Transverse colon (tissue), 4 donors: ENCODE measurements around the gene SULT1A1. TPM values are rescaled to one million over a fixed set of nuclear protein-coding genes. Genes with fewer than 3 reads are reported as not detected.
"Not testable (repeated sequence)": the region's sequence is repeated elsewhere in the genome, so short reads cannot be mapped to it uniquely, and the experiment has no call there.

Experiments used
- DNase-seq: peaks from one replicate; pipeline ENCODE4 v3.0.0-alpha.2; 2019
- H3K27ac ChIP-seq, 4 donors: fragments of 200-600 bp; sonication (generic); 2 replicates each; pipeline ENCODE4 v1.5.1; 2016 to 2018; ENCODE audit warnings: inconsistent platforms in 4 of 4
- H3K27me3 ChIP-seq: fragments of 200-600 bp; sonication (generic); 2 replicates; pipeline ENCODE4 v1.5.1; 2017; ENCODE audit warnings: inconsistent platforms
- H3K36me3 ChIP-seq, 4 donors: fragments of 200-600 bp; sonication (generic); 2 replicates each; pipeline ENCODE4 v1.5.1; 2017 to 2019; ENCODE audit warnings: inconsistent platforms in 4 of 4
- H3K4me1 ChIP-seq, 4 donors: fragments of 200-600 bp; sonication (generic); 2 replicates each; pipeline ENCODE4 v1.5.1; 2017 to 2020; ENCODE audit warnings: inconsistent platforms in 4 of 4
- H3K4me3 ChIP-seq, 4 donors: fragments of 200-600 bp; sonication (generic); 1 replicate in 1 of 4; 2 replicates in 3 of 4; pipeline versions ENCODE4 v1.5.1 to v1.6.1; 2017 to 2019; ENCODE audit warnings: inconsistent platforms in 4 of 4
- H3K9me3 ChIP-seq, 2 donors: fragments of 200-600 bp; sonication (generic); 2 replicates each; pipeline ENCODE4 v1.5.1; 2017 to 2019; ENCODE audit warnings: inconsistent platforms in 2 of 2
- POLR2A ChIP-seq: fragments of 450-650 bp; IDR thresholded peaks from one replicate; pipeline ENCODE4 v1.6.1; 2016; ENCODE audit warnings: antibody characterized with exemption, mild to moderate bottlenecking, moderate library complexity
- POLR2AphosphoS5 ChIP-seq, 3 donors: sonication (generic); formaldehyde crosslinking; IDR thresholded peaks; one replicate each; pipeline ENCODE4 v1.6.1; 2016; ENCODE audit warnings: antibody characterized with exemption in 3 of 3
- WGBS, 2 donors: methylation state at CpG; one replicate each; pipeline ENCODE4 v1.1.5; 2018; ENCODE audit warnings: low coverage in 1 of 2; 5-methylcytosine and 5-hydroxymethylcytosine counted together
- in situ Hi-C, 4 donors: fragments of 200-750 bp; cut with MboI; loops; one replicate each; pipeline versions ENCODE4 v1.15.0 to v1.15.1; 2017; ENCODE audit warnings: low sequenced_read_pairs in 3 of 4, low pct_ligation_motif_present in 1 of 4, low pct_unique_long_range_greater_than_20kb in 1 of 4
- intact Hi-C: fragments of 100-400 bp; cut with DNase I; formaldehyde crosslinking; loops from one replicate; pipeline ENCODE4 v1.15.1; 2023; ENCODE audit warnings: low total_unique reads
- total RNA-seq, 4 donors: library from RNA; depleted of rRNA; stranded (reverse); fragments of >200 nt; gene quantifications; one replicate each; pipeline ENCODE4 v1.1.0, GENCODE V29; 2016
- TF ChIP-seq, protein P1 (sequence below), 5 experiments: fragments of 200-600 bp in 3 of 5; fragments of 450-650 bp in 2 of 5; sonication (generic) in 3 of 5; IDR thresholded peaks; 1 replicate in 2 of 5; 2 replicates in 3 of 5; pipeline ENCODE4 v1.5.1; 2016 to 2017; ENCODE audit warnings: antibody characterized with exemption in 5 of 5, inconsistent platforms in 3 of 5, mild to moderate bottlenecking in 2 of 5, moderate library complexity in 1 of 5

SULT1A1 gene
- total RNA-seq: 100 to 1,000 TPM; 137 to 455 (median 280) TPM

DNA sequence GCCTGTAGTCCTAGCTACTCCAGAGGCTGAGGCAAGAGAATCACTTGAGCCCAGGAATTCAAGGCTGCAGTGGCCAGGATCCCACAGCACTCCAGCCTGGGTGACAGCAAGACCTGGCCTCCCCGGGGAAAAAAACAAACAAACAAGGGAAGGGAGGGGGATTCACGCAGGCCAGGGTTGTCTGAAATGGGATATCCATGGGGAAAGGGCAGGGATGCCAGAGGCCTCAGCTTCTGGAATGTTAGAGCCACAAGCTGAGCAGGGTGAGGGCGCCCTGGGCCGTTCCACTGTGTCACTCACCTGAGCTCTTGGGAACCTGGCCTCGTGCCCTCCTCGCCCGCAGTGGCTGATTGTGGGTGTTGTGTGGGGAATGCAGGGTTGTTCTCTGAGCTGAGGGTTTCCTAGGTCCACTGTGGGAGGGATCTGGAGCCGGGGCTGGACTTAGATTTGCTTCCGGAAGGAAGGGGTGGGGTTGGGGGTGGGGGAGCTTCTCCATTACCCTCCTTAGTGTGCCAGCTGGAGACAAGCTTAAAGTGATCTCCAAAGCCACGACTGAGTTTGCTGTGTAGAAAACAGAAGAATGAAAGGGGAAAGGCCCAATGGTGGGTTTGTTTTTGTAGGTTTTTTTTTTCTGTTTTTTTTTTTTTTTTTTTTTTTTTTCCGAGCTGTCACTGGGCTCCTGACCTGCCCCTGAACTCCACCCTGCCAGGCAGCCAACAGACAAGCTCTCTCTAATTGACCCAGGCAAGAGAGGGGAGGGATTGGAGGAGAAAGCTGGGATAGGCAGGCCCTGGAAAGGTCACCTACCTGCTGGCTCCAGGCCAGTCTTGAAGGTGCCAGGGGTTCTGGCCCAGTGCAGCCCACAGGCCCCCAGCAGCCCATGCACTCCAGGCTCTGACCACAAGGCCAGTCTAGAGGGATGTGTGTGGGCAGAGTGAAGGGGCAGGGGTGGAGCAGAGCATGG lies at the start of gene SULT1A1:
Gene SULT1A1, minus strand, starts transcription at position 414 of the 964 bp plus-strand sequence. CDS start 1,189 bp downstream, outside the sequence.
- Histone ChIP-seq H3K4me3 (peak within 1 kb of the TSS; percentile 0 to 40 (median 28)), H3K27me3 (no peaks in the 10 kb centered on the region), H3K36me3 (no peaks in the 10 kb centered on the region), H3K9me3 (no peaks in the 10 kb centered on the region), H3K27ac (peak within 1 kb of the TSS; percentile 74 to 84 (median 78)), H3K4me1 (peaks cover 12 to 30% (median 21%) of the 10 kb centered on the region in 4 donors)
- in situ Hi-C loops: no loop called here
- peak; percentile 71 for TF ChIP-seq POLR2A
- TF ChIP-seq POLR2AphosphoS5 (IDR thresholded peaks at IDR 0.05): peak in 2 of 3 donors; percentile 68 to 71
- TF ChIP-seq, protein P1, sequence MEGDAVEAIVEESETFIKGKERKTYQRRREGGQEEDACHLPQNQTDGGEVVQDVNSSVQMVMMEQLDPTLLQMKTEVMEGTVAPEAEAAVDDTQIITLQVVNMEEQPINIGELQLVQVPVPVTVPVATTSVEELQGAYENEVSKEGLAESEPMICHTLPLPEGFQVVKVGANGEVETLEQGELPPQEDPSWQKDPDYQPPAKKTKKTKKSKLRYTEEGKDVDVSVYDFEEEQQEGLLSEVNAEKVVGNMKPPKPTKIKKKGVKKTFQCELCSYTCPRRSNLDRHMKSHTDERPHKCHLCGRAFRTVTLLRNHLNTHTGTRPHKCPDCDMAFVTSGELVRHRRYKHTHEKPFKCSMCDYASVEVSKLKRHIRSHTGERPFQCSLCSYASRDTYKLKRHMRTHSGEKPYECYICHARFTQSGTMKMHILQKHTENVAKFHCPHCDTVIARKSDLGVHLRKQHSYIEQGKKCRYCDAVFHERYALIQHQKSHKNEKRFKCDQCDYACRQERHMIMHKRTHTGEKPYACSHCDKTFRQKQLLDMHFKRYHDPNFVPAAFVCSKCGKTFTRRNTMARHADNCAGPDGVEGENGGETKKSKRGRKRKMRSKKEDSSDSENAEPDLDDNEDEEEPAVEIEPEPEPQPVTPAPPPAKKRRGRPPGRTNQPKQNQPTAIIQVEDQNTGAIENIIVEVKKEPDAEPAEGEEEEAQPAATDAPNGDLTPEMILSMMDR (IDR thresholded peaks at IDR 0.05): no peak
- DNase-seq: peak; percentile 96
- WGBS, 2 donors: 11 to 34% methylated on average over 3 to 11 of the region's 11 CpGs
- intact Hi-C loops: no loop called here

DNA sequence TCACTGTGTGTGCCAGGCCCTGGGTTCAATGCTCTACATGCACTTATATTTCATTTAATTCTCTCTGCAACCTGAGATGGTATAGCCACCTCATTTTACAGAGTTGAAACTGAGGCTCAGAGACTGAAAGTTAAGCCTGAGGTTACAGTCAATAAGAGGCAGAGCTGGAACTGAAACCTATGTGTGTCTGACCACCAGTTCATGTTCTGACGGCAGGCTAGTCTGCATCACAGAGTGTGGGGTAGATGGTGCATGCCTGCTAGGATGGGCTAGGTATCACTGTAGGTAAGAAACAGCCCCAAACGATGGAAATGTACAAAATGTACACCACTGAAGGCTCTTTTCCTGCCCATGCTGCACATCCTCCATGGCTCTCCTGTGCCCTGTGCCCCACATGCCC lies 30.1 kb upstream of the SULT1A1 start:
- H3K9me3 ChIP-seq, H3K27me3 ChIP-seq, H3K4me3 ChIP-seq, in situ Hi-C loops, H3K36me3 ChIP-seq, intact Hi-C loops, DNase-seq, H3K4me1 ChIP-seq, H3K27ac ChIP-seq: not testable (repeated sequence)
- 37% methylated on average over 2 of the region's 2 CpGs; no CpG with 5 or more reads in 1 of the 2 donors for WGBS, 2 donors

DNA sequence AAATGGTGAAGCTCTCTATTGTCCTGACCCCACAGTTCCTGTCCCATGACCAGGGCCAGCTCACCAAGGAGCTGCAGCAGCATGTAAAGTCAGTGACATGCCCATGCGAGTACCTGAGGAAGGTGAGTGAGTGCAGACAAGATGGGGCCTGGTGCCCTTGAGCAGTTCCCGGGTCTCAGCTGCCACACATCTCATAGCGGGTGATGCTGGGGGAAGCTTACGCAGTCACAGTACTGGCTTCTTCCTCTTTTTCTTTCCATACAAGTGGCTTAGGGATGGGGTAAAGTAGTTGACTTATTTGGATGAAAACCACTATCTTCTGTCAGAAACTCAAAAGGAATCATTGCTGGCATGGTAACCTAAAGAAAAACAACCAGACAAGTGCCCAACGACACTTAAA lies 28.5 kb upstream of the SULT1A1 start:
- H3K4me1 ChIP-seq, H3K4me3 ChIP-seq, intact Hi-C loops, H3K36me3 ChIP-seq, in situ Hi-C loops, DNase-seq, H3K27me3 ChIP-seq, H3K27ac ChIP-seq, H3K9me3 ChIP-seq: not testable (repeated sequence)
- whole genome bisulfite sequencing, 2 donors: 64 to 79% methylated on average over 3 to 4 of the region's 5 CpGs

DNA sequence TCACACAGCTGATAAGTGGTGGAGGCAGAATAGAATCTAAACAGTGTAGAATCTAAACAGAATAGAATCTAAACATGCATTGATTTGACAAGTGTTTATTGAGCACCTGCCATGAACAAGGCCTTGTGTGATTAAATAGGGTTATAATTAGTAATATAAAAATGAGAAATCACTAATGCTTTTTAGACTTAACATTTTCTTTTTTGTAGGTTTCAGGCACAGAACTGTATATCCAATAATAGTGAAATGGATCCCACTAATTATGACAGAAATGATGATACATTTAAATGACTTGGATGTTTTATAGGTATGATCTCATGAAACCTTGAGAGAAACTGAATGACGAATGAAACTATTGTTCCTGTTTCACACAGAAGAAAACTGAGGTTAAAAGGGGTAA lies 27.9 kb upstream of the SULT1A1 start, which contains the start of gene NPIPB8:
Gene NPIPB8, plus strand, starts transcription at position 301 of the 400 bp plus-strand sequence. CDS start 296 bp downstream, outside the sequence.
- H3K9me3 ChIP-seq, in situ Hi-C loops, intact Hi-C loops, H3K4me1 ChIP-seq, H3K36me3 ChIP-seq, H3K27ac ChIP-seq, H3K27me3 ChIP-seq, H3K4me3 ChIP-seq, DNase-seq: not testable (repeated sequence)
- 71% methylated on average over 1 of the region's 1 CpG; no CpG with 5 or more reads in 1 of the 2 donors for WGBS, 2 donors

DNA sequence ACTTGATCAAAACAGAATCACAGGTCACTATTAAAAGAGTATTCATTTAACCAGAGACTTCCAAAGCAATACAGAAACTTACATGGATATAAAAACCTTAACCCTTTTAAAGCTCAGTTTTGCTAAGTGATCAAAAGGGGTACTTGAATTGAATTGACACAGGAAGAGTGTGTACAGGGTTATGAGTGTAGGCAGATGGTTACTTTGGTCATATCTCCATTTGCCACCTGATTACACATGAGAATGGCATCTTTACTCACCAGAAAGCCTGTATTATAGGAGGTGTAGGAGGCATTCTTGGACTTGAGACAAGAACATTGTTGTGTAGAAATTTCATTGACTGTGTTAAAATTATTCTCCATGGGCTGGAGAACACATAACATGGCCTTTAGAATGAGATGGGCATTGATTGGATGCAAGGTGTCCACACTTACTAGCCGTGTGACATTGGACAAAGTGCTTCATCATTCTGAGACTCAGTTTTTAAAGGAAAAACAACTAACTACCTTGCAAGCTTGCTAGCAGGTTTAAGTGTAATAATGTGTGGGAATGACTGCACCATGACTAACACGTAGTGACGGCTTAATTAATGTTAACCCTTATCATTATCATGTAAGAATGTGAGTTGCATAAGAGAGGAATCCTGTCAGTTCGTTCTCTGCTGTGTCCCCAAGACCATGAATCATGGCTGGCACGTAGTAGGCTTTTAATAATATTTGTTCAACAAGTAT lies 26.4 kb upstream of the SULT1A1 start:
- H3K27me3 ChIP-seq, intact Hi-C loops, H3K36me3 ChIP-seq, in situ Hi-C loops, DNase-seq, H3K4me1 ChIP-seq, H3K4me3 ChIP-seq, H3K27ac ChIP-seq, H3K9me3 ChIP-seq: not testable (repeated sequence)
- 49 to 60% methylated on average over 1 to 5 of the region's 5 CpGs for WGBS, 2 donors

DNA sequence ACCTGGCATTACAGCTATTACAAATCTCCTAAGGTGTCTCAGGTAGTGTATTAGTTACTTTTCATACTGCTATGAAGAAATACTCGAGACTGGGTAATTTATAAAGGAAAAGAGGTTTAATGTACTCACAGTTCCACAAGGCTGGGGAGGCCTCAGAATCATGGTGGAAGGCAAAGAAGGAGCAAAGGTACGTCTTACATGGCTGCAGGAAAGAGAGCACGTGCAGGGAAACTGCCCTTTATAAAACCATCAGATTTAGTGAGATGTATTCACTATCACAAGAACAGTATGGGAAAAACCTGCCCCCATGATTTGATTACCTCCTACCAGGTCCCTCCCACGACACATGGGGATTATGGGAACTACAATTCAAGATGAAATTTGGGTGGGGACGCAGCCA lies 21.1 kb upstream of the SULT1A1 start:
- H3K4me3 ChIP-seq, intact Hi-C loops, in situ Hi-C loops, H3K4me1 ChIP-seq, H3K36me3 ChIP-seq, H3K27me3 ChIP-seq, DNase-seq, H3K9me3 ChIP-seq, H3K27ac ChIP-seq: not testable (repeated sequence)
- 64 to 71% methylated on average over 3 to 5 of the region's 5 CpGs for WGBS, 2 donors
